Heart left ventricle (tissue), 16 donors: ENCODE results near the gene CYBA. TPM values are rescaled to one million over a fixed set of nuclear protein-coding genes. Genes with fewer than 3 reads are reported as not detected.

ENCODE experiments used
- ATAC-seq, 4 donors: fragments of 200-7000 bp; cut with Tn5 transposase; one replicate each; pipeline ENCODE4 v1.9.1; 2020 to 2022; ENCODE audit warnings: moderate library complexity in 4 of 4, mild to moderate bottlenecking in 3 of 4, moderate number of reproducible peaks in 1 of 4
- DNase-seq, 5 donors: peaks; one replicate each; pipeline ENCODE4 v3.0.0-alpha.2; 2020
- H3K27ac ChIP-seq, 12 donors: fragments of 200-600 bp; sonication (generic) in 4 of 12; one replicate each; pipeline versions ENCODE4 v1.5.0 to v1.8.0; 2016 to 2022; ENCODE audit warnings: mild to moderate bottlenecking in 2 of 12
- H3K27me3 ChIP-seq, 9 donors: fragments of 200-600 bp; sonication (generic) in 2 of 9; one replicate each; pipeline versions ENCODE4 v1.5.1 to v1.8.0; 2016 to 2022; ENCODE audit warnings: mild to moderate bottlenecking in 3 of 9
- H3K36me3 ChIP-seq, 9 donors: fragments of 200-600 bp; sonication (generic) in 2 of 9; one replicate each; pipeline versions ENCODE4 v1.5.0 to v1.8.0; 2018 to 2022; ENCODE audit warnings: mild to moderate bottlenecking in 2 of 9
- H3K4me1 ChIP-seq, 12 donors: fragments of 200-600 bp; sonication (generic) in 4 of 12; one replicate each; pipeline versions ENCODE4 v1.5.0 to v1.8.0; 2016 to 2022; ENCODE audit warnings: mild to moderate bottlenecking in 3 of 12
- H3K4me3 ChIP-seq, 12 donors: fragments of 200-600 bp; sonication (generic) in 4 of 12; one replicate each; pipeline versions ENCODE4 v1.5.0 to v1.8.0; 2017 to 2022; ENCODE audit warnings: mild to moderate bottlenecking in 9 of 12, moderate library complexity in 4 of 12
- H3K9me3 ChIP-seq, 12 donors: fragments of 200-600 bp; sonication (generic) in 4 of 12; one replicate each; pipeline versions ENCODE4 v1.5.0 to v1.8.0; 2016 to 2022; ENCODE audit warnings: mild to moderate bottlenecking in 1 of 12
- CTCF ChIP-seq, 12 donors: fragments of 200-600 bp; sonication (generic) in 4 of 12; IDR thresholded peaks; one replicate each; pipeline versions ENCODE4 v1.5.0 to v1.8.0; 2018 to 2022; ENCODE audit warnings: antibody characterized with exemption in 12 of 12, mild to moderate bottlenecking in 5 of 12
- POLR2A ChIP-seq, 2 donors: fragments of 450-650 bp; IDR thresholded peaks; one replicate each; pipeline ENCODE4 v1.6.1; 2017; ENCODE audit warnings: antibody characterized with exemption in 2 of 2, mild to moderate bottlenecking in 2 of 2, moderate library complexity in 2 of 2
- WGBS, 4 donors: extraction: QIAGEN DNeasy Blood & Tissue Kit in 2 of 4; methylation state at CpG; one replicate each; pipeline versions ENCODE4 v1.1.5 to v1.1.7; 2013 to 2018; 5-methylcytosine and 5-hydroxymethylcytosine counted together
- intact Hi-C, 10 donors: fragments of 100-400 bp; cut with DNase I; formaldehyde crosslinking; loops; one replicate each; pipeline versions ENCODE4 v1.11.1 to v1.14.2; 2022
- polyA plus RNA-seq, 2 donors: library from polyadenylated mRNA; stranded (reverse); fragments of 200-250 nt; gene quantifications; one replicate each; pipeline ENCODE4 v1.2.3, GENCODE V29; 2013
- total RNA-seq, 9 donors: library from RNA; depleted of rRNA in 2 of 9; stranded (reverse); fragments of >200 nt in 2 of 9; fragmentation: NEBNext Ultra II Directional in 3 of 9; extraction: Animal tissue kit (Norgen Biotek cat#: 25700) in 3 of 9; gene quantifications; one replicate each; pipeline versions ENCODE4 v1.1.0 to v1.2.4, GENCODE V29; 2016 to 2023
- donor health status: ischemic (EF 13 %, LVEDD 7.1; RV severe dilation, severe dysfunction).
- donor health status: healthy with polysubstance abuse.
- donor health status: DM: no; HTN: yes; CAD: no.
- donor health status: DM: no; HTN: no; CAD: no.
- donor health status: ischemic (EF 25% LVEDD 6.9; RV normal size, moderate dysfunction).
- donor health status: ischemic (EF 25% LVEDD 5.7; RV mildly dilated, moderate dysfunction).
- donor health status: healthy.
- donor health status: DM: yes; HTN: yes; CAD: no.
- donor health status: ischemic (EF 35%, LVEDD 5.7; RV mildly dilated, moderate dysfunction).
- donor health status: nonischemic (EF 11% LVEDD 7.7; RV severe dilation, severe dysfunction).
- donor health status: DM: yes; HTN: yes; CAD: no.
- donor health status: PGD.
- donor health status: ischemic (EF 29% LVEDD 5.4; RV normal size, mild dysfunction).
- donor health status: nonischemic (EF 23%, LVEDD 6.1; RV moderate dilation, normal function).

The CYBA gene
- total and polyA plus RNA-seq, 11 donors: 22.6 to 227 (median 46.5) TPM

GRCh38 chr16:88640498-88641247 lies 10.2 kb downstream of the CYBA start:
- Histone ChIP-seq H3K27me3 (peaks cover 16 to 55% (median 30%) of the 10 kb centered on the region in 9 donors), H3K9me3 (no peaks in the 10 kb centered on the region)

GRCh38 chr16:88640039-88640495 lies 10.8 kb downstream of the CYBA start:
- no peaks in the 10 kb centered on the region for H3K9me3 ChIP-seq
- ATAC-seq (no peak), DNase-seq (no peak)
- WGBS, 4 donors: 41 to 54% (median 49%) methylated on average over 13 of the region's 13 CpGs
- H3K4me1 ChIP-seq: peaks cover 0 to 17% (median under 1%) of the 10 kb centered on the region in 12 donors
- no peak overlapping the region for H3K4me3 ChIP-seq
- no peak overlapping the region for H3K27ac ChIP-seq
- intact Hi-C loops: no loop called here
- peaks cover 0 to 22% (median 0%) of the 10 kb centered on the region in 9 donors for H3K36me3 ChIP-seq
- H3K27me3 ChIP-seq: peaks cover 16 to 61% (median 30%) of the 10 kb centered on the region in 9 donors
- TF ChIP-seq POLR2A (IDR thresholded peaks at IDR 0.05): no peak
- TF ChIP-seq CTCF (IDR thresholded peaks at IDR 0.05): no peak

More at GRCh38 chr16:88640498-88641247, 10.2 kb downstream of the CYBA start:
- TF ChIP-seq POLR2A (IDR thresholded peaks at IDR 0.05) (no peak), CTCF (IDR thresholded peaks at IDR 0.05) (no peak)
- 53 to 82% (median 62%) methylated on average over 5 to 17 of the region's 17 CpGs for WGBS, 4 donors
- intact Hi-C loops: no loop called here
- DNase-seq (no peak), ATAC-seq (no peak)
- peaks cover 0 to 11% (median 0%) of the 10 kb centered on the region in 12 donors for H3K4me1 ChIP-seq
- H3K27ac ChIP-seq: no peak overlapping the region
- no peak overlapping the region for H3K4me3 ChIP-seq
- H3K36me3 ChIP-seq: peaks cover 0 to 28% (median 0%) of the 10 kb centered on the region in 9 donors

- peak in 1 of 5 donors; percentile 63 for DNase-seq
- TF ChIP-seq POLR2A (IDR thresholded peaks at IDR 0.05) (no peak), CTCF (IDR thresholded peaks at IDR 0.05) (no peak)
- H3K36me3 ChIP-seq: peaks cover 0 to 19% (median 0%) of the 10 kb centered on the region in 9 donors
- peaks cover 0 to 22% (median 7%) of the 10 kb centered on the region in 12 donors for H3K4me1 ChIP-seq
- no peak for ATAC-seq
- no peak overlapping the region for H3K4me3 ChIP-seq
- H3K27ac ChIP-seq: no peak overlapping the region
- H3K27me3 ChIP-seq: peaks cover 16 to 62% (median 30%) of the 10 kb centered on the region in 9 donors
- H3K9me3 ChIP-seq: no peaks in the 10 kb centered on the region
- WGBS, 4 donors: 27 to 44% (median 30%) methylated on average over 3 to 45 of the region's 45 CpGs
- intact Hi-C loops: no loop called here
These were observed 11.4 kb downstream of the CYBA start for GRCh38 chr16:88639231-88640038.
